Stimulated activated CD8-positive, alpha-beta memory T cell treated with anti-CD3 and anti-CD28 coated beads, Interleukin-15, amount 100 ng/mL, for 48 hours (primary cell): ENCODE results near the gene UNC5B.

Source experiments
- DNase-seq, 2 donors: peaks; one replicate each; pipeline ENCODE4 v3.0.0-alpha.2; 2020; ENCODE audit warnings: low read depth in 2 of 2

Gene UNC5B

GRCh38 chr10:71281646-71282322 is 69.4 kb downstream of the UNC5B start:
- no peak for DNase-seq

- no peak for DNase-seq
Observed at GRCh38 chr10:71282323-71282680, 69.9 kb downstream of the UNC5B start.

GRCh38 chr10:71283410-71283809 is 71.0 kb downstream of the UNC5B start:
- no peak for DNase-seq

GRCh38 chr10:71283876-71284275 is 71.5 kb downstream of the UNC5B start:
- no peak for DNase-seq

- no peak for DNase-seq
Observed at GRCh38 chr10:71284544-71285179, 72.3 kb downstream of the UNC5B start.

GRCh38 chr10:71285180-71285545 is 72.8 kb downstream of the UNC5B start:
- peak in 1 of 2 donors; percentile 9 for DNase-seq

- DNase-seq = no peak
Observed at GRCh38 chr10:71285986-71286385, 73.6 kb downstream of the UNC5B start.

- DNase-seq = no peak
Observed at GRCh38 chr10:71286521-71287294, 74.3 kb downstream of the UNC5B start.

GRCh38 chr10:71287456-71287855 is 75.1 kb downstream of the UNC5B start:
- DNase-seq = no peak

- DNase-seq = no peak
Observed at GRCh38 chr10:71288461-71288860, 76.1 kb downstream of the UNC5B start.

- no peak for DNase-seq
Observed at GRCh38 chr10:71289421-71290130, 77.2 kb downstream of the UNC5B start.

GRCh38 chr10:71290331-71290730 is 78.0 kb downstream of the UNC5B start:
- no peak for DNase-seq

GRCh38 chr10:71290806-71291527 is 78.6 kb downstream of the UNC5B start:
- DNase-seq = no peak

GRCh38 chr10:71291528-71291900 is 79.1 kb downstream of the UNC5B start:
- no peak for DNase-seq

- DNase-seq = no peak
Observed at GRCh38 chr10:71292624-71293445, 80.5 kb downstream of the UNC5B start.

GRCh38 chr10:71293446-71294084 is 81.2 kb downstream of the UNC5B start:
- no peak for DNase-seq

GRCh38 chr10:71294091-71294561 is 81.8 kb downstream of the UNC5B start:
- DNase-seq = no peak

GRCh38 chr10:71294856-71295255 is 82.5 kb downstream of the UNC5B start:
- DNase-seq = no peak

GRCh38 chr10:71295641-71296040 is 83.3 kb downstream of the UNC5B start:
- no peak for DNase-seq

- DNase-seq = no peak
Observed at GRCh38 chr10:71296086-71296485, 83.7 kb downstream of the UNC5B start.
